Natural killer cell (primary cell): ENCODE measurements around the gene TTI1. TPM values are rescaled to one million over a fixed set of nuclear protein-coding genes. Genes with fewer than 3 reads are reported as not detected.
"Not testable (repeated sequence)": the region's sequence is repeated elsewhere in the genome, so short reads cannot be mapped to it uniquely, and the experiment has no call there.

Source experiments
- ATAC-seq, 3 donors: fragments of 150-1000 bp in 2 of 3; fragments of 200-7000 bp in 1 of 3; cut with Tn5 transposase; 1 replicate in 1 of 3; 2 replicates in 2 of 3; pipeline ENCODE4 v1.10.0; 2021; ENCODE audit warnings: mild to moderate bottlenecking in 2 of 3, moderate library complexity in 2 of 3
- DNase-seq, 2 donors: peaks; one replicate each; pipeline versions ENCODE4 v3.0.0 to v3.0.0-alpha.2; 2013 to 2021; ENCODE audit warnings: mixed read lengths in 1 of 2
- H3K27ac ChIP-seq: one replicate; pipeline ENCODE4 v1.5.1; 2013; ENCODE audit warnings: mild to moderate bottlenecking, low read length
- H3K27me3 ChIP-seq: one replicate; pipeline ENCODE4 v1.6.1; 2013; ENCODE audit warnings: low read length; ENCODE audit not compliant: control insufficient read depth, insufficient read depth
- H3K36me3 ChIP-seq: one replicate; pipeline ENCODE4 v1.6.1; 2013; ENCODE audit warnings: low read length; ENCODE audit not compliant: control insufficient read depth, insufficient read depth
- H3K4me1 ChIP-seq: one replicate; pipeline ENCODE4 v1.6.1; 2013; ENCODE audit warnings: low read length; ENCODE audit not compliant: control insufficient read depth, insufficient read depth
- H3K4me3 ChIP-seq: one replicate; pipeline ENCODE4 v1.5.1; 2013; ENCODE audit warnings: low read length
- H3K9me3 ChIP-seq: one replicate; pipeline ENCODE4 v1.6.1; 2013; ENCODE audit warnings: low read length; ENCODE audit not compliant: control insufficient read depth, insufficient read depth
- H3K27ac Mint-ChIP-seq, 2 donors: one replicate each; pipeline ENCODE4 v1.8.0; 2022; ENCODE audit warnings: mild to moderate bottlenecking in 2 of 2, mixed read lengths in 2 of 2, moderate library complexity in 1 of 2
- H3K27me3 Mint-ChIP-seq, 2 donors: one replicate each; pipeline ENCODE4 v1.8.0; 2022; ENCODE audit warnings: low read depth in 2 of 2, mixed read lengths in 2 of 2
- H3K36me3 Mint-ChIP-seq: one replicate; pipeline ENCODE4 v1.8.0; 2022; ENCODE audit warnings: mixed read lengths
- H3K4me1 Mint-ChIP-seq, 2 donors: one replicate each; pipeline ENCODE4 v1.8.0; 2022; ENCODE audit warnings: mixed read lengths in 2 of 2
- H3K4me3 Mint-ChIP-seq: one replicate; pipeline ENCODE4 v1.8.0; 2022; ENCODE audit warnings: mild to moderate bottlenecking, moderate library complexity, mixed read lengths
- H3K9me3 Mint-ChIP-seq, 2 donors: one replicate each; pipeline ENCODE4 v1.8.0; 2022; ENCODE audit warnings: mixed read lengths in 2 of 2
- WGBS: methylation state at CpG from one replicate; pipeline ENCODE4 v1.1.7; 2013; ENCODE audit warnings: missing lambda C conversion rate; ENCODE audit not compliant: insufficient coverage; 5-methylcytosine and 5-hydroxymethylcytosine counted together
- intact Hi-C: fragments of 100-400 bp; cut with micrococcal nuclease; formaldehyde crosslinking; loops from one replicate; pipeline ENCODE4 v1.14.2; 2022
- total RNA-seq, 4 donors: library from RNA; stranded (reverse); fragments of 120-200 nt in 1 of 4; gene quantifications; one replicate each; pipeline versions ENCODE4 v1.2.3 to v1.2.4, GENCODE V29; 2013 to 2022
- TF ChIP-seq, protein P1 (sequence below): fragments of 200-600 bp; IDR thresholded peaks from one replicate; pipeline ENCODE4 v1.8.0; 2022; ENCODE audit warnings: antibody characterized with exemption

Gene TTI1
- total RNA-seq, 3 donors from 2014 or later (not counting 1 experiment from before 2014, with no cell fraction given) = 15.9 to 23.9 (median 18.9) TPM

DNA sequence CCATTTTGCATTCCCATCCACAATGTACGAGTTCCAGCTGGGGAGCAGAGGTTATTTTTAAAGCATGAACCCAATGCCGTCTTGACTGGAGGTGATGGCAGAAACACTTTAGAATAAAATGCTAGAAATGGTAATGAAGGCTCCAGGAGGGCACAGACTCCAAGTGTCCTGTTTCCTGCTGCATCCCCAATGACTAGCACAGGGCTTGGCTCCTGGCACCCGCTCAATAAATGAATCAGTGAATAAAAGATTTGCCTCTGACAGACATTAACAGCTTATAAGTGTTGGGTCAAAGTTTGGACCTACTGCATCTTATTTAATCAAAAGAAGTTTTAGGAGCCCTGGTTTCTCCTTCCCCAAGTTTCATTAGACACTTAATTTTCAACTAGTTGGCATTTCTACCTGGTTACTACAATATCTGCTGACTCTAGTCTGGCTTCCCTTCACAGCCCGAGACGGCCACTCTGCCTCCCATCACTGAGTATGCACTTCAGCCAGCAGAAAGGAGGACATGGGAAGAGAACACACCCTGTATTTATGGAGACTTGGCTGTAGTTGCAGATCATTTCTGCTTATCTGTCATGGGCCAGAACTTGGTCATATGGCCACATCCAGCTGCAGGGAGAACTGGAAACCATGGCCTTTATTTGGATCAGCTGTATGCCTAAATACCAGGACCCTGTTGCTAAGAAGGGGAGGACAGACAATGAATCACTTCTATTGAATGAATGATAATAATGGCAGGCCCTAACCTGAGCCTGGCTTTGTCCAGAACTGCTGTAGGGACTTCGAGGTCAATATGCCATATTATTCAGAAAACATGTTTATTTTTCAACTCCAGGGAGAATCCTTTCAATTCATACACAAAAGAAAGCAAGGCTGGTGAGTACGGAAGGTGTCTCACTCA is 63.1 kb downstream of the TTI1 start:
- H3K36me3 Mint-ChIP-seq = peaks cover 24% of the 10 kb centered on the region
- H3K4me3 Mint-ChIP-seq = no peak overlapping the region
- H3K9me3 Mint-ChIP-seq = peaks cover 3 to 4% of the 10 kb centered on the region in 2 donors
- TF ChIP-seq, protein P1, sequence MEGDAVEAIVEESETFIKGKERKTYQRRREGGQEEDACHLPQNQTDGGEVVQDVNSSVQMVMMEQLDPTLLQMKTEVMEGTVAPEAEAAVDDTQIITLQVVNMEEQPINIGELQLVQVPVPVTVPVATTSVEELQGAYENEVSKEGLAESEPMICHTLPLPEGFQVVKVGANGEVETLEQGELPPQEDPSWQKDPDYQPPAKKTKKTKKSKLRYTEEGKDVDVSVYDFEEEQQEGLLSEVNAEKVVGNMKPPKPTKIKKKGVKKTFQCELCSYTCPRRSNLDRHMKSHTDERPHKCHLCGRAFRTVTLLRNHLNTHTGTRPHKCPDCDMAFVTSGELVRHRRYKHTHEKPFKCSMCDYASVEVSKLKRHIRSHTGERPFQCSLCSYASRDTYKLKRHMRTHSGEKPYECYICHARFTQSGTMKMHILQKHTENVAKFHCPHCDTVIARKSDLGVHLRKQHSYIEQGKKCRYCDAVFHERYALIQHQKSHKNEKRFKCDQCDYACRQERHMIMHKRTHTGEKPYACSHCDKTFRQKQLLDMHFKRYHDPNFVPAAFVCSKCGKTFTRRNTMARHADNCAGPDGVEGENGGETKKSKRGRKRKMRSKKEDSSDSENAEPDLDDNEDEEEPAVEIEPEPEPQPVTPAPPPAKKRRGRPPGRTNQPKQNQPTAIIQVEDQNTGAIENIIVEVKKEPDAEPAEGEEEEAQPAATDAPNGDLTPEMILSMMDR = no peak
- H3K4me1 Mint-ChIP-seq = peaks cover 0 to 5% of the 10 kb centered on the region in 2 donors
- WGBS = 87% methylated on average over 7 of the region's 7 CpGs
- intact Hi-C loops = no loop called here
- DNase-seq = no peak
- Histone ChIP-seq H3K4me3 (no peak overlapping the region), H3K4me1 (no peaks in the 10 kb centered on the region), H3K27me3 (no peaks in the 10 kb centered on the region), H3K9me3 (peaks cover 5% of the 10 kb centered on the region), H3K27ac (no peak overlapping the region), H3K36me3 (no peaks in the 10 kb centered on the region)
- ATAC-seq = no peak
- no peak overlapping the region for H3K27ac Mint-ChIP-seq
- peaks cover 4 to 30% of the 10 kb centered on the region in 2 donors for H3K27me3 Mint-ChIP-seq

DNA sequence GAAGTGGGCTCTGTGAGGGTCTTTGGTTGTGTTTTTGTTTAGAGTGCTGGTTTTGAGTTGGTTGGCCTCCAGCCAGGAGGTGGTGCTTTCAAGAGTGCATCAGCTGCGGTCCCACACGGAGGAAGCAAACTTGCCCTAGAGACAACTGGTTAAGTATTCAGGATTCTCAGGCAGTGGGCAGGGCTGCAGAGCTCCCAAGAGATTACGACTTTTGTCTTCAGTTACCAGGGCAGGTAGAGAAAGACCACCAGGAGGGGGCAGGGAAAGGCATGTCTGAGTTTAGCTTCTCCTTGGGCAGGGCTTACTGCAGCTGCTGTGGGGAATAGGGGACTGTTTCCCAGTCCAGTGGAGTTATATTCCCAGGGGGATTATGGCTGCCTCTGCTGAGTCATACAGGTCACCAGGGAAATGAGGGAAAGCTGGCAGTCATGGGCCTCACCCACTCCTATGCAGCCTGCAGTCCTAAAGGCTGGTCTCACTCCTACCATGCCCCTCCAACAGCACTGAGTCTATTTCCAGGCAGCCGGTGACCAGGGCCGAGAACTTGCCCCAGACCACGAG is 64.3 kb downstream of the TTI1 start:
- peaks cover 24% of the 10 kb centered on the region for H3K36me3 Mint-ChIP-seq
- ATAC-seq (no peak), DNase-seq (no peak)
- peaks cover 4 to 37% of the 10 kb centered on the region in 2 donors for H3K27me3 Mint-ChIP-seq
- peaks cover 3 to 6% of the 10 kb centered on the region in 2 donors for H3K9me3 Mint-ChIP-seq
- intact Hi-C loops = no loop called here
- H3K27ac ChIP-seq = no peak overlapping the region
- no peaks in the 10 kb centered on the region for H3K36me3 ChIP-seq
- H3K4me3 Mint-ChIP-seq = no peak overlapping the region
- H3K4me1 Mint-ChIP-seq = peaks cover 0 to 5% of the 10 kb centered on the region in 2 donors
- no peak overlapping the region for H3K4me3 ChIP-seq
- no peaks in the 10 kb centered on the region for H3K4me1 ChIP-seq
- no peaks in the 10 kb centered on the region for H3K27me3 ChIP-seq
- TF ChIP-seq, protein P1 = no peak
- peaks cover 5% of the 10 kb centered on the region for H3K9me3 ChIP-seq
- 80% methylated on average over 6 of the region's 6 CpGs for WGBS
- H3K27ac Mint-ChIP-seq = no peak overlapping the region

DNA sequence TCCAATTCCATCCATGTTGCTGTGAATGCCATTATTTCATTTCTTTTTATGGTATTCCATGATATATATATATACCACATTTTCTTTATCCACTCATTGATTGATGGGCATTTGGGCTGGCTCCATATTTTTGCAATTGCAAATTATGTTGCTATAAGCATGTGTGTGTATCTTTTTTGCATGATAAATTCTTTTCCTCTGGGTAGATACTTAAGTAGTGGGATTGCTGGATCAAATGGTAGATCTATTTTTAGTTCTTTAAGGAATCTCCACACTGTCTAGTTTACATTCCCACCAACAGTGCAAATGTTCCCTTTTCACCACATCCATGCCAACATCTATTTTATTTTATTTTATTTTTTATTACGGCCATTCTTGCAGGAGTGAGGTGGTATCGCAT is 69.8 kb downstream of the TTI1 start:
- H3K4me1 ChIP-seq, H3K4me3 ChIP-seq, H3K27ac ChIP-seq, H3K9me3 ChIP-seq, intact Hi-C loops, H3K36me3 ChIP-seq, H3K27ac Mint-ChIP-seq, H3K4me3 Mint-ChIP-seq, H3K4me1 Mint-ChIP-seq, ATAC-seq, DNase-seq, H3K9me3 Mint-ChIP-seq, H3K27me3 ChIP-seq: not testable (repeated sequence)
- peaks cover 24% of the 10 kb centered on the region for H3K36me3 Mint-ChIP-seq
- WGBS = no CpG with 5 or more reads among the region's 2 CpGs
- H3K27me3 Mint-ChIP-seq = peaks cover 4 to 37% of the 10 kb centered on the region in 2 donors

DNA sequence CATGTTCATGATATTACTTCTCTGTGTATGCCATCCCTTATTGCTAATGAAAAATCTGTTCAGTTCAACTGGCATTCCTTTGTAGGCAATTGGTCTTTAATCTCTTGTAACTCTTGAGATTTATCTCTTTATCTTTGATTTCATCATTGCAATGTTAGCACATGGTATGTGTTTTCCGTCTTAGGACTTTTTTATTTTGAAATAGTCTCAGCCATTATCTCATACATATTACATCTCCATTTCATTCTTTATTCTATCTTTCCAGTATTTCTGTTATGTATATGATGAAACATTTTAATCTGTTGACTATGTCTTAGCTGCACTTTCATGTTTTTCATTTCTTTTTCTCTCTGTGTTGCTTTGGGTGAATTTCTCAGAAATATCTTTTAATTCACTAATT is 72.2 kb downstream of the TTI1 start:
- H3K27me3 ChIP-seq = no peaks in the 10 kb centered on the region
- H3K4me3 Mint-ChIP-seq = no peak overlapping the region
- peaks cover 2% of the 10 kb centered on the region for H3K36me3 Mint-ChIP-seq
- no CpG with 5 or more reads among the region's 1 CpG for WGBS
- intact Hi-C loops = no loop called here
- no peaks in the 10 kb centered on the region for H3K4me1 Mint-ChIP-seq
- ATAC-seq = no peak
- H3K27me3 Mint-ChIP-seq = peaks cover 6 to 14% of the 10 kb centered on the region in 2 donors
- H3K9me3 ChIP-seq = no peaks in the 10 kb centered on the region
- no peak for DNase-seq
- no peak overlapping the region for H3K27ac ChIP-seq
- no peaks in the 10 kb centered on the region for H3K4me1 ChIP-seq
- no peaks in the 10 kb centered on the region for H3K36me3 ChIP-seq
- peaks cover 0 to 3% of the 10 kb centered on the region in 2 donors for H3K9me3 Mint-ChIP-seq
- TF ChIP-seq, protein P1 = no peak
- no peak overlapping the region for H3K4me3 ChIP-seq
- H3K27ac Mint-ChIP-seq = no peak overlapping the region
